SU-DHL-6 (cell line): ENCODE results near the gene PDE4D.

Source experiments
- H2AFZ ChIP-seq: fragments of 200-600 bp; sonication (generic); 2 replicates; pipeline ENCODE4 v1.6.1; 2014; ENCODE audit warnings: low read depth, mild to moderate bottlenecking, moderate library complexity, mixed read lengths, antibody characterized with exemption, low read length; ENCODE audit not compliant: severe bottlenecking
- H3F3A ChIP-seq: fragments of 200-600 bp; shearing (Covaris generic); 2 replicates; pipeline ENCODE4 v1.6.0; 2016; ENCODE audit warnings: antibody characterized with exemption, mild to moderate bottlenecking; ENCODE audit not compliant: insufficient read depth
- H3K27ac ChIP-seq: fragments of 200-600 bp; sonication (generic); 2 replicates; pipeline ENCODE4 v1.5.1; 2016; ENCODE audit warnings: low read depth, mild to moderate bottlenecking, low read length, moderate library complexity, mixed read lengths
- H3K27me3 ChIP-seq: fragments of 200-600 bp; sonication (generic), shearing (Covaris generic); 2 replicates; pipeline ENCODE4 v1.6.0; 2014; ENCODE audit warnings: mild to moderate bottlenecking, low read length
- H3K36me3 ChIP-seq: fragments of 200-600 bp; sonication (generic); 2 replicates; pipeline ENCODE4 v1.6.1; 2014; ENCODE audit warnings: mild to moderate bottlenecking, low read length, mixed read lengths
- H3K4me2 ChIP-seq: fragments of 300-600, 200-600 bp; shearing (Covaris generic), sonication (generic); 2 replicates; pipeline ENCODE4 v1.6.0; 2014; ENCODE audit warnings: low read length, low read depth, mild to moderate bottlenecking; ENCODE audit not compliant: poor library complexity, severe bottlenecking
- H3K4me3 ChIP-seq: fragments of 200-600 bp; sonication (generic); 2 replicates; pipeline ENCODE4 v1.5.1; 2014; ENCODE audit warnings: antibody characterized with exemption, low read length, mild to moderate bottlenecking, mixed read lengths; ENCODE audit not compliant: insufficient read depth, poor library complexity, severe bottlenecking
- H3K79me2 ChIP-seq: fragments of 200-600 bp; sonication (generic); 2 replicates; pipeline ENCODE4 v1.6.1; 2014; ENCODE audit warnings: mild to moderate bottlenecking, low read length, moderate library complexity; ENCODE audit not compliant: insufficient read depth
- H3K9ac ChIP-seq: fragments of 200-600 bp; sonication (generic); 2 replicates; pipeline ENCODE4 v1.7.0; 2014; ENCODE audit warnings: mild to moderate bottlenecking, low read length
- H3K9me2 ChIP-seq: fragments of 200-600 bp; sonication (generic); replicated peaks from 2 replicates; pipeline ENCODE4 v1.6.1; 2014; ENCODE audit warnings: low read length; ENCODE audit not compliant: insufficient read depth
- H3K9me3 ChIP-seq: fragments of 200-600 bp; sonication (generic); 2 replicates; pipeline ENCODE4 v1.6.1; 2014; ENCODE audit warnings: low read length, mixed read lengths; ENCODE audit not compliant: insufficient read depth
- H4K20me1 ChIP-seq: fragments of 200-600 bp; sonication (generic); 2 replicates; pipeline ENCODE4 v1.6.1; 2014; ENCODE audit warnings: low read depth, mild to moderate bottlenecking, antibody characterized with exemption, low read length, moderate library complexity, mixed read lengths
- CTCF ChIP-seq: fragments of 200-600 bp; sonication (generic); IDR thresholded peaks from one replicate; pipeline ENCODE4 v1.5.1; 2017; ENCODE audit warnings: antibody characterized with exemption, mild to moderate bottlenecking, low read length, moderate library complexity; ENCODE audit not compliant: insufficient read depth, poor library complexity, severe bottlenecking
- EZH2phosphoT487 ChIP-seq: fragments of 200-600 bp; sonication (generic), shearing (Covaris generic); conservative IDR thresholded peaks from 2 replicates; pipeline ENCODE4 v1.6.1; 2018; ENCODE audit warnings: mild to moderate bottlenecking, antibody characterized with exemption, low read length, moderate library complexity, mixed read lengths

PDE4D gene

DNA sequence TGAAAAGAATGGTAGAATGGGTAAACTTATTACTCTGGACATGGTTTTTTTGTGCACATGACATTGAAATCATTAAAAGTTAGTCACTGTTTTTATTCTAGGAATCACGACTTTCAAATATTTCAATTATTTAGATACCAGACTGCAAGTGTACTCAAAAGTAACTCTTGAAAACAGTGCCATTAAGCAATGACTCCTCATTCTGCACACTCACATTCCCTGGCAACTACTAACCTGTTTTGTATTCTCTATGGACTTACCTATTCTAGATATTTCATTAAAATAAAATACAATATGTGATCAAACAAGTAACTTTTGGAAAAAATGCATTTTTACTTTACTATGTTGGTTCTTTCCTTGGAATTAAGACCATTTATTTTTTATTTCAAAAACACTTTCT, 607.0 kb downstream of the PDE4D start:
- no peaks in the 10 kb centered on the region for H3K27me3 ChIP-seq
- H3K4me3 ChIP-seq: no peak overlapping the region
- H3K36me3 ChIP-seq: no peaks in the 10 kb centered on the region
- TF ChIP-seq EZH2phosphoT487 (no peak), CTCF (no peak)
- H3K79me2 ChIP-seq: no peaks in the 10 kb centered on the region
- no peaks in the 10 kb centered on the region for H3K9me2 ChIP-seq
- no peaks in the 10 kb centered on the region for H4K20me1 ChIP-seq
- H3K9me3 ChIP-seq: no peaks in the 10 kb centered on the region
- no peak overlapping the region for H3K27ac ChIP-seq
- no peaks in the 10 kb centered on the region for H3F3A ChIP-seq
- H3K4me2 ChIP-seq: no peak overlapping the region
- no peak overlapping the region for H2AFZ ChIP-seq
- no peak overlapping the region for H3K9ac ChIP-seq

GRCh38 chr5:59285300-59286016, 608.1 kb downstream of the PDE4D start:
- Histone ChIP-seq H3K9me3 (no peaks in the 10 kb centered on the region), H3K9me2 (no peaks in the 10 kb centered on the region), H3K9ac (no peak overlapping the region), H3K4me2 (no peak overlapping the region), H3K27ac (no peak overlapping the region), H3K36me3 (no peaks in the 10 kb centered on the region), H2AFZ (no peak overlapping the region), H4K20me1 (no peaks in the 10 kb centered on the region), H3F3A (no peaks in the 10 kb centered on the region), H3K4me3 (no peak overlapping the region), H3K79me2 (no peaks in the 10 kb centered on the region), H3K27me3 (no peaks in the 10 kb centered on the region)
- TF ChIP-seq EZH2phosphoT487: no peak

DNA sequence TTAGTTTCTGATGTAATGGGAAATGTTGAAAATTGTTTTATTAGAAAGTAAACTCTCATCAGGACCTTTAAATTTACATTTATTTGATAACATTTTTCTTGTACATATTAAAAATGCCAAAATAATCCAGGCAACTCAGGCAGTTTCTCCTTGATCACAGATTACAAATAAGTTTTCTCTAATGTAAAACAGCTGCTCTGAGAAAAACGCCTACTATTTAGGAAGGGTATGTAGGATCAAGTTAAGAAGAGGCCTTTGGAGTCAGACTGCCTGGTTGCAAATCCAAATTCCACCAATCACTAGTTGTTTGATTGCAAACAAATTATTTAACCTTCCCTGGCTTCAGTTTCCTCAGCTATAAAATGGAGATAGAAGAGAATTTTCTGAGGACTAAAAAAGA, 610.8 kb downstream of the PDE4D start:
- Histone ChIP-seq H3K27me3 (no peaks in the 10 kb centered on the region), H3K9me2 (no peaks in the 10 kb centered on the region), H3K4me3 (no peak overlapping the region), H3K4me2 (no peak overlapping the region), H3K79me2 (no peaks in the 10 kb centered on the region), H2AFZ (no peak overlapping the region), H3K27ac (no peak overlapping the region), H3K9ac (no peak overlapping the region), H3K9me3 (no peaks in the 10 kb centered on the region), H3K36me3 (no peaks in the 10 kb centered on the region), H4K20me1 (no peaks in the 10 kb centered on the region), H3F3A (no peaks in the 10 kb centered on the region)
- TF ChIP-seq EZH2phosphoT487 (no peak), CTCF (no peak)

- no peaks in the 10 kb centered on the region for H3F3A ChIP-seq
- no peaks in the 10 kb centered on the region for H3K9me2 ChIP-seq
- no peak overlapping the region for H2AFZ ChIP-seq
- no peaks in the 10 kb centered on the region for H3K9me3 ChIP-seq
- TF ChIP-seq EZH2phosphoT487 (no peak), CTCF (no peak)
- H3K79me2 ChIP-seq: no peaks in the 10 kb centered on the region
- H3K27me3 ChIP-seq: no peaks in the 10 kb centered on the region
- H3K36me3 ChIP-seq: no peaks in the 10 kb centered on the region
- no peak overlapping the region for H3K4me3 ChIP-seq
- no peaks in the 10 kb centered on the region for H4K20me1 ChIP-seq
- no peak overlapping the region for H3K27ac ChIP-seq
- no peak overlapping the region for H3K9ac ChIP-seq
- H3K4me2 ChIP-seq: no peak overlapping the region
Observed at GRCh38 chr5:59279979-59280378, 613.5 kb downstream of the PDE4D start.
